ENCODE measurements around the gene TFF2.

Gene TFF2

DNA sequence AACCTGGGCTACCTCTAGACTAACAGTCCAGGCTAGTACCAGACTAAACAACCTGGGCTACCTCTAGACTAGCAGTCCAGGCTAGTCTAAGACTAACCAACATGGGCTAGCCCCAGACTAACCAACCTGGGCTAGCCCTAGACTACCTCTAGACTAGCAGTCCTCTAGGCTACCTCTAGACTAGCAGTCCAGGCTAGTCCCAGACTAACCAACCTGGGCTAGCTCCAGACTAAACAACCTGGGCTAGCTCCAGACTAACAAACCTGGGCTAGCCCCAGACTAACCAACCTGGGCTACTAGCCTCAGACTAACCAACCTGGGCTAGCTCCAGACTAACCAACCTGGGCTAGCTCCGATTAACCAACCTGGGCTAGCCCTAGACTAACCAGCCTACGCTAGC is 2.0 kb downstream of the TFF2 start:
- no peak for DNase-seq (ENCODE audit: low read depth, low spot score)

DNA sequence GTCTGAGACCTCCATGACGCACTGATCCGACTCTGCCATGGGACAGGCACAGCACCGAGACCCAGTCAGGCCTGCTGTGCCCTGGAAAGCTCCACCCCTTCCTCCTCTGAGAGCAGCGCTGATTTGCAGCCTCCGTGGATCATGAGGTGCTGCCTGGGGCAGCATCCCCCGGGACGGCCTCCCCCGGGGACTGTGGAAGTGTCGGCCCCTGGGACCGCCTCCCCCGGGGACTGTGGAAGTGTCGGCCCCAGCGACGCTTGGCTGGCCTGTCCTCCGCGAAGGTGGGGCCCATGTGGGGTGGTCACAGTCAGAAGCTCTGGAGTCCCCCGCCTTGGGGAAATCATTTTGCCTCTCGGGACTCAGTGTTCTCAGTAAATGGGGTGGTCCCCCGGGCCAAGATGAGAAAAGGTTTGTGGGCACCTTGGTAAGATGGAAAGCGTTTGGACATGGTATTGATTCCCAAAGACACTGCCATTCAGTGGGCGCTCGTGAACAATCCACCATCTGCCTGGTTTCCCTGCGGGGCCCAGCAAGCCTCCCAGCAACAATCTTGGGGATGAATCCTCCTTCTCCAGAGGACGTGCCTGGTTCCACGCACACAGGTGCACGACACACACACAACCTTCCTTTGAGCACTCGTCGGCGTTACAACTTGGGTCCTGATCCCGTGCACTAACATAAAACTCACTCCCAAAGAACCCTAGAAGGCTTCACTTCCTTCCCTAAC is 3.0 kb downstream of the TFF2 start:
- H3K27ac ChIP-seq, result no peak overlapping the region
- DNase-seq (ENCODE audit: low read depth, low spot score), result no peak

More for the DNA sequence above, 2.0 kb downstream of the TFF2 start:
- H3K27ac ChIP-seq, result no peak overlapping the region

DNA sequence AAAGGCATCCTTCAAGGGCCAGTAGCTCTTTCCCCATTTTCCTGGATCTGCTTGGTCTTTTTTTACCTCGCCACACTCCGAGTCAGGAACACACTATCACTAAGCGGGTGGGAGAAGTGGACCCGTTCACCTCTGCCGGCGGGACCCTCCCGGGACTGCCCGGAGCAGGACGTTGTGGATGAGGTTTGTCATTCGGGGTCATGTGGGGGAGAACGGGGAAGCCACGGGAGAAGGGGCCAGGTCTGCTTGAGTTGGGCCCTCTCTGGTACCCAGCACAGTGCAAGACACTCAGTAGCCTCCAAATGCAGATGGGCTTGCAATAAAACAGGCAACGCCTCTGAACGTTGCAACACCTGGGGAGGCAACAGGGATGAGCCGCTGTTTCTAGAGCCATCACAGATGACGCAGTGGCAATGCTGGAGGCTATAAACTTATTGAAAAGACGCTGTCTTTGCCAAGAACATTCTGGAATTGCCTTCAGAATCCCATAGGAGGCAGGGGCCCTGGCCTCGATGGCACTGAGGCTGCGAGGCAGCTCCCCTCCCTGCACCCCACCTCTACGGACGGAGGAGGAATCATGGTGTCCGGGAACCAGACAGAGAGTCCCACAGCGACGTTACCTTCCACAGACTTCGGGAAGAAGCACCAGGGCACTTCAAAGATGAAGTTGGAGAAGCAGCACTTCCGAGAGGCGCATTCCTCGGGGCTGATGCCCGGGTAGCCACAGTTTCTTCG is 3.8 kb downstream of the TFF2 start:
- DNase-seq (ENCODE audit: low read depth, low spot score), result no peak
- H3K27ac ChIP-seq, result no peak overlapping the region

DNA sequence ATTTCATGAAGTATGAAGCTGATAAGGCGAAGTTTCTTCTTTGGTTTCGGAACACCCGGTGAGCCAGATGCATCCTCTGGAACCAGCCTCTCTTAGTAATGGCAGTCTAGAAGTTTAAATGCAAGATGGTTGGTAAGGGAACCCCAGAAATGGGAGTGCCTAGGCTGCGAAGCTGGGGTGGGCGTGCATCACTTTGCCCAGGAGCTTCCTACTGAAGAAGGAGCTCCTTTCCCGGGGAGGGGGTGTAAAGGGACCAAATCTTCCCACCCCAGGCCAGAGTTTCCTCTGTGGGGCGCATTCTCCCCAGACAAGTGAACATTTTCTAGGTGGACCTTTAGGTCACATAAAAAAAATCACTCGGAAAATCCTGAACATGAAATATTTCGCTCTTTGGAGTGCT is 4.4 kb downstream of the TFF2 start:
- H3K27ac ChIP-seq, result no peak overlapping the region
- no peak for DNase-seq (ENCODE audit: low read depth, low spot score)

DNA sequence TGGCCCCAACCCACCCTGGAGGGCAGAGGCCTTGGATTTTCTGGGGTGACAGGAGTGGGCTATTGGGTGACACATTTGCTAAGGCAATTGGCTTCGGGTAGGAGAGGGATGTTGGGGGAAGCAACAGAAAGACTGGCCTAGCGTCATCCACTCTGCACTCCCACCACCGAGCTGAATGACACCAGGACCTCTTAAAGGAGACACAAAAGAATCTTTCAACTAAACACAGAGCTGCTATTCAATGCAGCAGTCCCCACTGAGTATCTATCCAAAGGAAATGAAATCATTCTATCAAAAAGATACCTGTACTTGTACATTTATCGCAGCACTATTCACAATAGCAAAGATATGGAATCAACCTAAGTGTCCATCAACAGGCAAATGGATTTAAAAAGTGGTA is 6.2 kb downstream of the TFF2 start:
- no peak for DNase-seq (ENCODE audit: low read depth, low spot score)
- no peak overlapping the region for H3K27ac ChIP-seq

DNA sequence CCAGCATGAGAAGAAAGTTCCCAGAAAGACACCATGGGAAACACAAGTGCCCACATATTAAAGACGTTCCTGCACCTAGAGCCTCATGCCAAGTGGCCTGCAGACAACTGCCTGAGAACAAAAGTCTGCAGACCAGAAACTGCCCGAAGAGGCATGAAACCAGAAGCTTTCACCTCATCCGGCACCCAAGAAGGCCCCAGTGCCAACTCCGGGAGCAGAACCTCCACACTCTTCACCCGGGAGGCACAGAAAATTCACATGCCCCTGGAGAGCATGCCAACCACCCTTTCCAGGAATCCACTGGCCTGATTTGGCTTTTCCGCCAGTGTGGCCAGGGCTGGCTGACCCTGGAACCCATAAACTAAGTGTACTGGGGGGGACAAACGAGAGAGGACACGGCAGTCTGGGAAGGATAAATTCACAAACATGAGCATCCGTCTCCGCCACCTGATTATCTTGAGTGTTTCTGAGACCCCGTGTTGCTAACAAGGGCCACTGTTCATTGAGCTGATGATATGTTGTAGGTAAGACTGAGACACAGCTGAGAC is 6.8 kb downstream of the TFF2 start:
- DNase-seq (ENCODE audit: low read depth, low spot score), result no peak

DNA sequence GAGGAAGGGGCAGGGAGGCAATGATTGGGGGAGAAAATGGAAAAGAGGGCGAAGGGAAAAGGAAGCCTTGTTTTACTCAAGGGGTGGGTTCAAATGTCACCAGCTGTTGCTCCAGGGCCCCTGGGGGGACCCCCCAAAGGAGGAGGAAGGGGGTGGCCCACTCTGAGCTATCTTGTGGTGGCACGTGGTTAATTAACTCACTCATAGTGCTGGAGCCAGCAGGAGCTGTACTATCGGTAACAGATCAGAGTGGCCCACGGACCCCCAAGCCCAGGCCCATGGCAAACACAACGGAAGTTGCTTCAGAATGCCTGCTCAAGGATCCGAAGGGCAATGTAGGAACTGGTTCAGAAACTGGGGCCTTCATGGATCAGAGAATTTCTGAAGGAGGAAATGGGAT is 7.2 kb downstream of the TFF2 start:
- H3K27ac ChIP-seq, result no peak overlapping the region
- no peak for DNase-seq (ENCODE audit: low read depth, low spot score)

More for the DNA sequence above, 6.8 kb downstream of the TFF2 start:
- no peak overlapping the region for H3K27ac ChIP-seq

- DNase-seq (ENCODE audit: low read depth, low spot score), result no peak
- no peak overlapping the region for H3K27ac ChIP-seq
Observed at GRCh38 chr21:42343101-42343500, 7.7 kb downstream of the TFF2 start.

DNA sequence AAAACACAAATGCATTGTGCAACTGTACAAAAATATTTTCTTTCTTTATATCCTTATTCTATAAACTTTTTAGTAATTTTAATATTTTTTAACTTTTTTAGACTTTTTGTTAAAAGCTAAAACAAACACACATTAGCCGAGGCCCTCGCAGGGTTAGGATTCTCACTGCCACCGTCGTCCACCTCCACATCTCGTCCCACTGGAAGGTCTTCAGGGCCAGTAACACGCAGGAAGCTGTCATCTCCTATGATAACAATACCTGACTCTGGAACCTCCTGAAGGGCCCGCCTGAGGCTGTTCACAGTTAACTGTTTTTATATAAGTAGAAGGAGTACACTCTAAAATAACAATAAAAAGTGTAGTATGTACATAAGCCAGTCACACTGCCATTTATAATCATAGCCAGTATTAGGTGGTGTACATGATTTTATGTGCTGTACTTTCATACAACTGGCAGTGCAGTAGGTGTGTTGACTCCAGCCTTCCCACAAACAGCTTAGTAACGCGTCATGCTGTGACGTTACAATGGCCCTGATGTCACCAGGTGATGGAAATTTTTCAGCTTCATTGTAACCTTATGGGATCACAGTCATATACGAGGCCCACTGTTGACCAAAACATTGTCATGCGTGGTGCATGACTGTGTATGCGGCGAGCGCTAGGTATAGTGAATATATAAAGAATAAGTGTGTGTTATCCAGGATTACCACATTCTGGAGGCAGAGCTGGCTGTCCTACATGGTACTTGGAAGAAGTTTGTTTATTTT is 8.8 kb downstream of the TFF2 start:
- DNase-seq (ENCODE audit: low read depth, low spot score), result no peak
- H3K27ac ChIP-seq, result no peak overlapping the region

- no peak overlapping the region for H3K27ac ChIP-seq
- DNase-seq (ENCODE audit: low read depth, low spot score), result no peak
Observed at GRCh38 chr21:42340187-42341050, 10.4 kb downstream of the TFF2 start.

- no peak overlapping the region for H3K27ac ChIP-seq
- DNase-seq (ENCODE audit: low read depth, low spot score), result no peak
Observed at GRCh38 chr21:42338729-42339715, 11.8 kb downstream of the TFF2 start.

DNA sequence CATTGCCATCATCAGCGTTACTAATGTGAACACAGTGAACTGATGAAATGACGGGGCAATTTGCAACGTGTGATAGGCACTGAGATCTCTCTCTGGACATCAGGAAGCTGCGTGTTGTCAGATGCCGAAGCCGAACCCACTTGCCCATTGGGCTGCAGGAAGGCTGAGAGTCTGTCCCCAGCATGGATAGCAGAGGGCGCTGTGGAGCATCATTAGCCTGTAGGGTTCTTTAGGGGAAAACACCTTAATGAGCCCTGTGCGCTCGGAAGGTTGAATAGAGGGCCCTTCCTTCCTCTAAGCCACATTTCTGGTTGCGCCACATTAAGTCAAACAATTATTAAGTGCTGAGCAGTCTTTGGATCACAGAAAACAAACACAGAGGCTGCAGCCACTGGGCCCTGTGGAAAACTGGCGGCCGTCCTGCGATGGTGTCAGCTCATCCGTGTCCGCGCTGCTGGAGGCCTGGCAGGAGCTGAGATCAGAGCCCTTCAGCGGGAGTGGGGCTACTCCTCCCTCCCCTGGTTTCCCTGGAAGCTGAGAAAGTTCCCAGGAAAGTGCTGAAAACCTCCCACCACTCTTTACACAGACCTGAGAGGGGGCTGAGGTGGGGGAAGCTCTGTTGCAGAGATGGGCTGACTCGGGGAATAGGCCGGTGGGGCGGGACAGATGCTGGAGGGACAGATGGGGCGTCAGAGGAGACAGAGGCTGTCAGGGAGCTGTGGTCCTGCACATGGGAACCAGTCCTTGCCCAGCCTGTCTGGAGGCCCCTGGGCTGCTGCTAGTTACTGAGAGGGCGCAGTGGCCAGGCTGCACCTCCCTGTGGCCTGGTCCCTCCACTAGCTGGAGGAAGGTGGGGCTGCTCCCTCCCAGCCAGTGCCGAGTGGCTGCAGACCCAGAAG is 12.7 kb downstream of the TFF2 start:
- H3K27ac ChIP-seq, result peak overlapping the region; percentile 20
- DNase-seq (ENCODE audit: low read depth, low spot score), result peak; percentile 18

- H3K27ac ChIP-seq, result no peak overlapping the region
- DNase-seq (ENCODE audit: low read depth, low spot score), result no peak
Observed at GRCh38 chr21:42337276-42337675, 13.5 kb downstream of the TFF2 start.

DNA sequence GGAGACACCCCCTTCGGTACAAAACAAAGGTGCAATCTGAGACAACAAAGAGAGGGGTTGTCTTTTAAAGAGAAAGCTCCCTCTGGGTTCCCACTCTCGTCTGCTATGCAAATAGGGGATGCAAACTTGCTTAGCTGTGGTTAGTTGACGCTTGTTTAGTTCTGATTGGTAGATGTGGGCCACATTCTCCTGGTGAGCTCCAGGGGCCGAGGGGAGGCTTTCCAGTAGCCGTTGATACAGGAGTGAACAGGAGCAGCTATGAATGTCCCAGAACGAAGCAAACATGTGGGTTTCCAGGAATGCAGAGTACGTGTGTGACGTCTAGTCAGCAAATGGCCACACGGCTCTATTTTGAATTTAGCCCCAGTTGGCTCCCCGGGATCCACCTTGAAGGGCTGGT is 14.7 kb downstream of the TFF2 start:
- no peak overlapping the region for H3K27ac ChIP-seq
- no peak for DNase-seq (ENCODE audit: low read depth, low spot score)

GRCh38 chr21:42332557-42333317 is 18.1 kb downstream of the TFF2 start:
- DNase-seq (ENCODE audit: low read depth, low spot score), result no peak

DNA sequence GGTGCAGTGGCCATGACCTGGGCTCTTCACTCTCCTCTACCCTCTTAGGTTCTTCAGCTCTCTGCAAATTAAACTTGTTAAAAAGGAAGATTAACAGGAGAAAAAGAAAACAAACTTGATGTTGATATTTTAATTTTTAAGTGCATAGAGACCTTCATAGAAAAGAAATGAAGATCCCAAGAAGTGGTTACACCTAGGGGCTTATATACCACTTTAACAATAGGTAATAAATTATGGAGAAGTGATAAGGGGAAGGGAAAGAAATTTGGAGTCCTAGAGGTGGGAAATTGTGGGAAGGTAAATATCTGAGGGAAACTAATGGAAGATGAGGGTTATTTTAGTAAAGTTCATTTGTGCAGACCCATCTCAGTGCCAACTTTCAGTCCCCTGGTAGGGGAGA is 19.1 kb downstream of the TFF2 start:
- DNase-seq (ENCODE audit: low read depth, low spot score), result no peak
- no peak overlapping the region for H3K27ac ChIP-seq

More at GRCh38 chr21:42332557-42333317, 18.1 kb downstream of the TFF2 start:
- no peak overlapping the region for H3K27ac ChIP-seq

Measured in epithelial cell of prostate (primary cell).